GM20431 (cell line): ENCODE measurements around the gene CNOT4.

Experiments
- in situ Hi-C: fragments of 300-500 bp; cut with MseI, MboI; formaldehyde crosslinking; loops from one replicate; pipeline ENCODE4 v1.15.0; 2020; ENCODE audit warnings: low sequenced_read_pairs; ENCODE audit not compliant: unreplicated experiment

The CNOT4 gene

DNA sequence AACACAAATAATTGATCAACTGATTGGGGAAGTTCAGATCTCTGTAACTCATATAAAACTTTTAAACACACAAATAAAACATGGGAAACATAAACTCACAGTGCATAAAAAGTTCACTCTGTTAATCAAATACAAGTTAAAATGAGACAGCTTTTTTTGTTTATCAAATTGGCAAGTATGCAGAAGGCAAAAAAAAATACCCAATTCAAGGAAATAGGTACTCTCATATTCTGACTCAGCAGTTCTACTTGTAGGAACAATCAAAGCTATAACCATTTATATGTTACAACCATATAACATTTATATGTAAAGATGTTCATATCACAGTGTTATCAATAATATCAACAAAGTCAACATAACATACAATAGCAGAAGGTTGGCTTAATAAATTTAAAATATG, 102.0 kb downstream of the CNOT4 start:
- in situ Hi-C loops = no loop called here

GRCh38 chr7:135406918-135407317, 103.0 kb downstream of the CNOT4 start:
- in situ Hi-C loops = no loop called here

GRCh38 chr7:135405969-135406368, 103.9 kb downstream of the CNOT4 start:
- in situ Hi-C loops = no loop called here

GRCh38 chr7:135403302-135403701, 106.6 kb downstream of the CNOT4 start:
- in situ Hi-C loops = no loop called here

GRCh38 chr7:135397689-135398088, 112.2 kb downstream of the CNOT4 start:
- in situ Hi-C loops = no loop called here

DNA sequence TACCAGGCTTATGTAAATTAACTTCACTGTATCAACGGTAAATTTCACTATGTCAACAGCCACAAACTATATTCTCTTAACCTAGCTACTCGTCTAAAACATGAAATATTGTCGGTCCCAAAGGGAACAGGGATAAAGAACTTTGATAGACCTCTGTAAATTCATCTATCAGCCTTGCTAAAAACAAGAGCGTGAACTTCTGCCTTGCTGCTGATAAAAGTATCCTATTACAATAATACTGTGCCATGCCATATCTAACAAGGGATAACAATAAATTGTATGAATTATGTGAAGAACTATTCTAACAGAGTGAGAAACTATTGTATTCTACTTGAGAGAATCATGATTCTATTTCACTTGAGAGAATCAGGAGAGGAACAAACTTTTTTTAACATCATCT, 117.2 kb downstream of the CNOT4 start:
- in situ Hi-C loops = no loop called here

- in situ Hi-C loops = no loop called here
These were observed 118.4 kb downstream of the CNOT4 start for GRCh38 chr7:135391514-135391913.

GRCh38 chr7:135390829-135391228, 119.1 kb downstream of the CNOT4 start:
- in situ Hi-C loops = no loop called here

DNA sequence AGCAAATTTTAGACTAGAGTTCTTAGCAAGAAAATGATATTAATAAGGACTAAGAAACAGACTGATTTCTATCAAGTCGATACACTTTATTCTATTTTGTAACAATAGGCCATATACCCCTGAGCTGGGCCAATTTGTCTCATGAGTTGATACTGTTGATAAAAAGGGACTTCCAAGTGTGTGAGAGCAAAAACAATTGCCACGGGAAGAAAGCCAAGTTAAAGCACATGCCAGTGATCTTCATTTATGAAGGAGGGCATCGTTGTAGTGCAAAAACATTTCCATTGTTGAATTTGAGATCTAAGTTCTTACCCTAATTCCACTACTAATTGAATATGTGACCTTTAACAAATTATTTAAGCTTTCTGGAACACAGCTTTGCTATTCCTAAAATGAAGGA, 119.9 kb downstream of the CNOT4 start:
- in situ Hi-C loops = no loop called here

DNA sequence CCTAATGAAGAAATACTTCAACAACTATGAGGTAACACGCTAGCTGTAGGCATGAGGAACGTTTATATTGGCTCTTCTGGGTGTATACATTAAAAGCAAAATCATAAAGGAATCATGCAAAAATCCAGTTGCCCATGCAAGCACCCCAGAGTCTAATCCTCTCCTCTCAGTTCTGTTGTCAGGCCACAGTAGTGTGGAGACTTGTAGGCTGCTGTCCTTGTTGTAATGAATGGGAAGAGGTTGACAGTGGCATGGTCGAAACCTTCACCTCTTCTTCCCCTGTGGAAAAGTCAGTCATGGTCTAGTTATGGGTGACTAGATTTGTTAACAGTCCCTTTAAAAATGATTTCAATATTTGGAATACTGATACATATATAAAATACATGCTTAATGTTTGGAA, 121.3 kb downstream of the CNOT4 start:
- in situ Hi-C loops = no loop called here

DNA sequence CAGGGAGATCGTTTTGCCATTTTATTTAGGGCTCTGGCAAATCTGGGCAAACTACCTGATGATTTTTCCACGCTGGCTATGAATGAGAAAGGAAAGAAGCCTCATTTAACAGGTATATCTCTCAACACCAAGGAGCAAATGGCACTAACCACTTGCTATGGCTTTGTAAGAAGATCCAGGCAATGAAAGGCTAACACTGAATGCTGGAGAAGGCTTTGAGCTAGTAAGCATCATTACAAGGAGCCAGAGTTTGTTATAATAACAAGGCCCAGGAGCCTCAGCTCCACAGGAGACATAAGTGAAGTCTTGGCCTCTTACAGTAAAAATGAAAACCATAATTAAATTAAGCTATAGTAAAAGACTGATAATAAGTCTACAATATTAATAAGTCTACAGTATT, 123.1 kb downstream of the CNOT4 start:
- in situ Hi-C loops = no loop called here

DNA sequence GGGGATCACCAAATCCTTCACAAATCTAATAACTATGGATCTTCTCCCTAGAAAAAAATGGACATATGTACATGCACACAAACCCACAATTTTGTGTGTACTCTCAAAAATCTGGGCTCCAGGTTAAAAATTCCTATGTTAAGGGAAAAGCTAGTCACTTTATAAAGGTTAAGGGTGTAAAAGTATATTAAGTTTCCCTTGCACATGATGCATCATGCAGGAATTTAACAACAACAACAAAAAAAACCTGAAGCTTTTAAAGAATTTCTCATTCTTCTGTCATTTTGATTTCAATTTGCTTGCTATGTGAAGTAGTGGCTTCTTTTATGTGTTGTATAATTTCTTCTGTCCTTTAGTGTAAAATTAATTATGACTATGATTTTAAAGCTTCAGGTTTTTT, 123.7 kb downstream of the CNOT4 start:
- in situ Hi-C loops = no loop called here

DNA sequence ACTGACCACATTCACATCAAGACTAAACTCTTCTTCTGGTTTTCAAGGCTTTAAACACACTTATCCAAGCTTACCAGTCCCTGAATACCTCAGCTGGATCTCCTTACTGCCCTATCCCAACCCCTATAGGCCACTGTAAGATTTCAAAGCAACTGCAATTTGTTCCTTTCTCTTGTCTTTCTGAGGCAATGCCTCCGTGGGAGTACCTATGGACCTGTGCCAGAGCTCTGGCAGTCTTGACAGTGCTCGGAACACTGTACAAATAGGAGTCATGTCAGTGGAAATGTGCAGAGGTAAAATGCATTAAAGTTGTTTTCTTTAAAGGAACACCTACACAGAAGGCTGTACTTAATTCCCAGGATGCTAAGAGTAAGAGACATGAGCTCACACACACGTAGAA, 124.7 kb downstream of the CNOT4 start:
- in situ Hi-C loops = no loop called here

DNA sequence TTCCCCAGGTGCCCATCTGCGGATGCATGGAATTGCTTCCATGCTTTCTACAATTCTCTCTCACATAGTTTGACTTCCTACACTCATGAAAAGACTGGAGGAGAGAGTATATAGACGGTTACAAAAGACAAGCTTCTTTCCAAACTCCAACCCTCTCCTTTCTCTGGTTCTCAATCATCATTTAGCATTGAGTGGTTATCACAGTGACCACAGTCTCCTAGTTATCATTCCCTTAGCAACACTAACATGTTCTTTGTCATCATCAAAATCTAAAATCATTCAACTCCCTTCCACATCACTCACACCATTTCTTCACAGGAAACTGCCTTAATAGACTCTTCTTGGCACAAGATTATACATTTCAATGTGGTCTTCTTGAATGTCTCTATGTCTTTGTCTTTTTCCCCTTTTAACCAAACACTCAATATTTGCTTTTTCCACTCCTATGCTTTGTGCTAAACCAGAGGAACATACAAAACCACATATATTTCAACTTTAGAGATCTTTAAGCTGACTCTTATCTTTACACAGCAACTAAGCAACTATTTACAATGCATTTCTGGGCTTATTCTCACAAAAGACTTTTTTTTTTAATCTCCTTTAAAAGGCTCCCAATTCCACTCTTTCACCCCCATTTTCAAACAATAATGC, 126.3 kb downstream of the CNOT4 start:
- in situ Hi-C loops = no loop called here

- in situ Hi-C loops = no loop called here
These were observed 127.7 kb downstream of the CNOT4 start for GRCh38 chr7:135382173-135382572.

GRCh38 chr7:135381369-135381768, 128.5 kb downstream of the CNOT4 start:
- in situ Hi-C loops = no loop called here

- in situ Hi-C loops = no loop called here
These were observed 129.6 kb downstream of the CNOT4 start for GRCh38 chr7:135380351-135380750.

- in situ Hi-C loops = no loop called here
These were observed 132.7 kb downstream of the CNOT4 start for GRCh38 chr7:135377171-135377570.

DNA sequence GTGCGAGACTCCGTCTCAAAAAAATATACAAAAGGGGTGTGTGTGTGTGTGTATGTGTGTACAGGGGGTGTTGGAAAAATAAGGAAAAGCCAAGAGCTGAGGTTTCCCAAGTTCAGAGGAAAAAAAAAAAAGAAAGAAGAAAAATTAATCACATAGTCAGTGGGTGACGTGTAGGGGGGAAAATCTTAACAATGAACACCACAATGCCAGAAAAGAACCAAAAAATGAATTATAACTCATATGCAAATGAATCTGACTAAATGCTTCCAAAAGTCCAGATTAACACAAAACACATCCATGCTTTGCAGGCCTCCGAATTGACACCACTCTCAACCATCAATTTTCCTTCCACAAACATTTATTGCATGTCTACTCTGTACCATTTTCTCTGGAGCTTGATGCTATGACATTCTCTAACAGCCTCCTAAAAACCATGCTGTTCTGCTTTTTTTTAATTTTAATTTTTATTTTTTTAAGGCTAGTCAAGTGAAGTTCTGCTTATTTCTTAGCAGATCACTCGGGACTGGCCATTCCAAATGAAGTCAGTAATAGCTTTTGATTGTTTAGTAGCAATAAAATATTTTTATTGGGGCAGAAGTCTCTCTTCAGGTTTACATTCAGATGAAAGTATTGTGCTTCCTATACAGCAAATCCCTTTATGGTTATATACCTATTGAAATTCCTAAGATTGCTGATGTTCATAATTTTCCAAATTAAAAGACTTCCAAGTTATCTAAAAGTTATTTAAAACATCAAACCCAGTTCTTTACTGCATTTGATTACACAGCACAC, 133.8 kb downstream of the CNOT4 start:
- in situ Hi-C loops = no loop called here

GRCh38 chr7:135374736-135375135, 135.2 kb downstream of the CNOT4 start:
- in situ Hi-C loops = no loop called here

DNA sequence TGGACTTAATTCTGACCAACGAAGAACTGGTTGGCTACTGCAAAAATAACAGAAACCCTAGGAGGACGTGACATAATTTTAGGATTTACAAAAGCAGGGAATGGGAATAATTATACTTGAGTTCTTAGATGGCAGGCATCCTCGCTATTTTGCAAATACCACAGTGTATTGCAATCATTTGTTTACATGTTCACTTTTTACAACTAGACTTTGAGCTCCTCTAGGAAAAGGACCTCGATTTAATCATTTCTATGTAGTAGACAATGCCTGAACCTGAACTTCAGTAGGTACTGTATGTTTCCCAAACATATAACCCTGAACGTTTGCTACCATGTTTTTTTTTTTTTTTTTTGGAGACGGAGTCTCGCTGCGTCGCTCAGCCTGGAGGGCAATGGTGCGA, 137.7 kb downstream of the CNOT4 start:
- in situ Hi-C loops = no loop called here

GRCh38 chr7:135370656-135371055, 139.2 kb downstream of the CNOT4 start:
- in situ Hi-C loops = no loop called here
